GM06990 (cell line): ENCODE data around the gene ADTRP.

Source experiments
- DNase-seq: peaks from one replicate; pipeline ENCODE4 v3.0.0-alpha.2; 2011; ENCODE audit not compliant: insufficient read length; ENCODE audit errors: extremely low read depth
- H3K27me3 ChIP-seq: replicated peaks from 2 replicates; pipeline ENCODE4 v1.6.0; 2011; ENCODE audit warnings: low read length; ENCODE audit not compliant: control insufficient read depth, insufficient read depth
- H3K36me3 ChIP-seq: 2 replicates; pipeline ENCODE4 v1.5.1; 2011; ENCODE audit warnings: low read length; ENCODE audit not compliant: control insufficient read depth, insufficient read depth
- H3K4me3 ChIP-seq: replicated peaks from 2 replicates; pipeline ENCODE4 v1.5.1; 2011; ENCODE audit warnings: low read depth, mild to moderate bottlenecking, control low read depth, low read length
- CTCF ChIP-seq: IDR thresholded peaks from 2 replicates; pipeline ENCODE4 v1.5.1; 2011; ENCODE audit warnings: low read length, control low read depth, mild to moderate bottlenecking, inconsistent platforms; ENCODE audit not compliant: insufficient read depth, poor library complexity, severe bottlenecking

ADTRP gene

GRCh38 chr6:11740875-11741274, 37.7 kb downstream of the ADTRP start:
- TF ChIP-seq CTCF: no peak

GRCh38 chr6:11738661-11739375, 39.8 kb downstream of the ADTRP start:
- no peaks in the 10 kb centered on the region for H3K27me3 ChIP-seq
- no peaks in the 10 kb centered on the region for H3K36me3 ChIP-seq
- no peak overlapping the region for H3K4me3 ChIP-seq
- DNase-seq: no peak
- no peak for TF ChIP-seq CTCF

More at GRCh38 chr6:11740875-11741274, 37.7 kb downstream of the ADTRP start:
- H3K27me3 ChIP-seq: no peaks in the 10 kb centered on the region
- H3K36me3 ChIP-seq: no peaks in the 10 kb centered on the region
- DNase-seq: no peak
- no peak overlapping the region for H3K4me3 ChIP-seq

GRCh38 chr6:11738234-11738633, 40.4 kb downstream of the ADTRP start:
- no peaks in the 10 kb centered on the region for H3K36me3 ChIP-seq
- TF ChIP-seq CTCF: no peak

GRCh38 chr6:11736601-11737000, 42.0 kb downstream of the ADTRP start:
- H3K36me3 ChIP-seq: no peaks in the 10 kb centered on the region
- H3K27me3 ChIP-seq: no peaks in the 10 kb centered on the region
- no peak overlapping the region for H3K4me3 ChIP-seq
- TF ChIP-seq CTCF: no peak
- no peak for DNase-seq

More at GRCh38 chr6:11738234-11738633, 40.4 kb downstream of the ADTRP start:
- Histone ChIP-seq H3K27me3 (no peaks in the 10 kb centered on the region), H3K4me3 (no peak overlapping the region)
- no peak for DNase-seq

- no peak overlapping the region for H3K4me3 ChIP-seq
- TF ChIP-seq CTCF: no peak
- H3K27me3 ChIP-seq: no peaks in the 10 kb centered on the region
- peak; percentile 29 for DNase-seq
- H3K36me3 ChIP-seq: no peaks in the 10 kb centered on the region
Observed at GRCh38 chr6:11734861-11735613, 43.6 kb downstream of the ADTRP start.
